GM19324 (cell line): ENCODE data around the gene LGR5.
"Not testable (repeated sequence)": the region's sequence is repeated elsewhere in the genome, so short reads cannot be mapped to it uniquely, and the experiment has no call there.

Source experiments
- ATAC-seq: cut with Tn5 transposase; IDR thresholded peaks from one replicate; pipeline ENCODE4 v1.9.1; 2021; ENCODE audit warnings: mild to moderate bottlenecking, moderate library complexity; ENCODE audit not compliant: unreplicated experiment, low FRiP score

LGR5 gene

GRCh38 chr12:71469258-71469750 lies 29.7 kb downstream of the LGR5 start:
- ATAC-seq = no peak

GRCh38 chr12:71472441-71472911 lies 32.9 kb downstream of the LGR5 start:
- ATAC-seq = no peak

- no peak for ATAC-seq
These were observed 35.2 kb downstream of the LGR5 start for GRCh38 chr12:71474791-71475190.

GRCh38 chr12:71475280-71475679 lies 35.7 kb downstream of the LGR5 start:
- no peak for ATAC-seq

GRCh38 chr12:71476513-71476912 lies 36.9 kb downstream of the LGR5 start:
- ATAC-seq = no peak

GRCh38 chr12:71477609-71478008 lies 38.0 kb downstream of the LGR5 start:
- ATAC-seq = no peak

GRCh38 chr12:71478270-71478669 lies 38.7 kb downstream of the LGR5 start:
- no peak for ATAC-seq

GRCh38 chr12:71484272-71484905 lies 44.8 kb downstream of the LGR5 start:
- ATAC-seq = no peak

- not testable (repeated sequence) for ATAC-seq
These were observed 51.2 kb downstream of the LGR5 start for GRCh38 chr12:71490844-71491243.

- no peak for ATAC-seq
These were observed 53.0 kb downstream of the LGR5 start for GRCh38 chr12:71492604-71493003.

GRCh38 chr12:71499834-71500233 lies 60.2 kb downstream of the LGR5 start:
- ATAC-seq = no peak

GRCh38 chr12:71503579-71504391 lies 64.2 kb downstream of the LGR5 start:
- ATAC-seq = no peak

GRCh38 chr12:71504476-71504875 lies 64.9 kb downstream of the LGR5 start:
- ATAC-seq = no peak

- ATAC-seq = no peak
These were observed 70.1 kb downstream of the LGR5 start for GRCh38 chr12:71509705-71510104.

- ATAC-seq = no peak
These were observed 77.7 kb downstream of the LGR5 start for GRCh38 chr12:71517145-71517846.

- ATAC-seq = no peak
These were observed 81.5 kb downstream of the LGR5 start for GRCh38 chr12:71521125-71521524.

- no peak for ATAC-seq
These were observed 85.0 kb downstream of the LGR5 start for GRCh38 chr12:71524626-71525025.

- no peak for ATAC-seq
These were observed 94.1 kb downstream of the LGR5 start for GRCh38 chr12:71533703-71534102.

- ATAC-seq = no peak
These were observed 96.8 kb downstream of the LGR5 start for GRCh38 chr12:71536279-71536938.

GRCh38 chr12:71536939-71537622 lies 97.5 kb downstream of the LGR5 start:
- no peak for ATAC-seq
